ENCODE measurements around the gene CHMP6.

CHMP6 gene

DNA sequence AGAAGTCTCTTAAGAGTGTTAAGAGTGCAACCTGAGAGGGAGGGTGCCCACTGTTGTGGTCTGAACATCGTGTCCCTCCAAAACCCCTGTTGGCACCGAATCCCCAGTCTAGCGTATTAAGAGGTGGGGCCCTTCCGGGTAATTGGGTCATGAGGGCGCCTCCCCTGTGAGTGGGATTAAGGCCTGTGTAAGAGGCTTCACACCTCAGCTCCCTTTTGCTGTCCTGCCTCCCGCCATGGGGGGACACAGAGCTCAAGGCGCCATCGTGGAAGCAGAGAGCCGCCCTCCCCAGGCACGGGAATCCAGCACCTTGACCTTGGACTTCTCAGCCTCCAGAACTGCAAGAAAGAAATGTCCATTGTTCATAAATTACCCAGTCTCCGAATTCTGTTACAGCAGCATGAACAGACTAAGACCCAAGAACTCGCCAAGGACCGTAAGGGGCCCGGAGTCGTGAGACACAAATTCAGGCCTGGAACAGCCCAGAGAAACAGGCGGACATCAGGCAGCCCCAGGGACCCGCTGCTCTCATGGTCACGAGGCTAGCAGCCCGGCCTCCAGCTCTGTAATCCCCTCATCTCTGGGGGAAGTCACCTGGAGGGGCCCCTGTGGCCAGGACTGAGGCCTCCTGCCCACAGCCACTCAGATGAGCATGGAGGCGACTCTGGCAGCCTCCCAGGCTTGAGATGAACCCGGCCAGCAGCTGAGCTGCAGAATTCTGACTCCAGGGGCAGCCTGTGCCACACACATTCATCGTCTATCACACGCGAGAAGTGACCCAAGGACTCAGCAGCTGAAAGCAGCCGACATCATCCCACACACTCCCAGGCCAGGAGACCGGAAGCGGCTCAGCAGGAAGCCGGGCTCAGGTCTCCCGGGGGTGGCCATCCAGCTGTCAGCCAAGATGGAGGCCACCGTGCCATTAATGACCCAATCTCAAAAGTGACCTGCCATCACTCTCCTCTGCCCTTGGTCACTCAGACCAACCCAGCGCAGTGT is 12.8 kb upstream of the CHMP6 start:
- TF ChIP-seq, protein P1, sequence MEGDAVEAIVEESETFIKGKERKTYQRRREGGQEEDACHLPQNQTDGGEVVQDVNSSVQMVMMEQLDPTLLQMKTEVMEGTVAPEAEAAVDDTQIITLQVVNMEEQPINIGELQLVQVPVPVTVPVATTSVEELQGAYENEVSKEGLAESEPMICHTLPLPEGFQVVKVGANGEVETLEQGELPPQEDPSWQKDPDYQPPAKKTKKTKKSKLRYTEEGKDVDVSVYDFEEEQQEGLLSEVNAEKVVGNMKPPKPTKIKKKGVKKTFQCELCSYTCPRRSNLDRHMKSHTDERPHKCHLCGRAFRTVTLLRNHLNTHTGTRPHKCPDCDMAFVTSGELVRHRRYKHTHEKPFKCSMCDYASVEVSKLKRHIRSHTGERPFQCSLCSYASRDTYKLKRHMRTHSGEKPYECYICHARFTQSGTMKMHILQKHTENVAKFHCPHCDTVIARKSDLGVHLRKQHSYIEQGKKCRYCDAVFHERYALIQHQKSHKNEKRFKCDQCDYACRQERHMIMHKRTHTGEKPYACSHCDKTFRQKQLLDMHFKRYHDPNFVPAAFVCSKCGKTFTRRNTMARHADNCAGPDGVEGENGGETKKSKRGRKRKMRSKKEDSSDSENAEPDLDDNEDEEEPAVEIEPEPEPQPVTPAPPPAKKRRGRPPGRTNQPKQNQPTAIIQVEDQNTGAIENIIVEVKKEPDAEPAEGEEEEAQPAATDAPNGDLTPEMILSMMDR (IDR thresholded peaks at IDR 0.05; ENCODE audit: extremely low read depth, missing control alignments) = no peak
- no peak for DNase-seq (ENCODE audit: low spot score)

DNA sequence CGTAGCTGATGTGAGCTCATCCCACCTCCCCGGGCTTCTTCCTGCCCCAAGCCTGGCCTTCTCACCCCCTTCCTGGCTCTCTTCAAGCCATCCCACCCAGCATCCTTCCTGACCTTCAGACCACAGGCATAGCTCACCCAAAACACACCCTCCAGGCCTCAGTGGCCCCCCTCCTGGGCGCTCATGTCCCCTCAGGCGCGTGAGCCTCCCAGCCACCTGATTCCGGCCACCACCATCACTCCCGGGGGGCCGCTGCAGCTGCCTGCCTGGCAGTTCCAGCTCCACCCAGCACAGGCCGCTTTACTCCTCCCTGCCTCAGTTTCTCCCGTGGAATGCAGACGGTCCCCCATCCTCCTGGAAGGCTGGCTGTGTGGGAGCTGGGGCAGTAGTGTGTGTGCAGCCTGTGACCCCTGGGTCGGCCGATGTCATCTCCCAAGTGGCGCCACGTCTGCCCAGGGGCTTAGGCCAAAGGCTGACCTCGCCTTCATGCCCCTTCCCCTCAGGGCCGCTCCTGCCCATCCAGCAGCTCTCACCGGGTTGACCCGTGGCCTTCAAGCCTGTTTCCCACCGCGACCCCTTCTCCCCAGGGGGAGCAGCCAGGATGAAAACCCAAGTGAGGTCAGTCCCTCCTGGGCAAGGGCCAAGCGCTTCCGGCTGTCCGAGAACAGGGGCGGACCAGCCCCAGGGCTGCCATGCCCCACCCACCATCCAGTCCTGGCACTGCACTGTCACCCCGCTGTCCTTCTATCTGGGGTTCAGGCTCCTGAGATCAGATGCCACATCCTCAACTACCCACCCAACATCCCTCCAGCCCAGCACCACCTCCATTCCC is 11.9 kb upstream of the CHMP6 start:
- TF ChIP-seq, protein P1 (IDR thresholded peaks at IDR 0.05; ENCODE audit: extremely low read depth, missing control alignments) = no peak
- DNase-seq (ENCODE audit: low spot score) = no peak

DNA sequence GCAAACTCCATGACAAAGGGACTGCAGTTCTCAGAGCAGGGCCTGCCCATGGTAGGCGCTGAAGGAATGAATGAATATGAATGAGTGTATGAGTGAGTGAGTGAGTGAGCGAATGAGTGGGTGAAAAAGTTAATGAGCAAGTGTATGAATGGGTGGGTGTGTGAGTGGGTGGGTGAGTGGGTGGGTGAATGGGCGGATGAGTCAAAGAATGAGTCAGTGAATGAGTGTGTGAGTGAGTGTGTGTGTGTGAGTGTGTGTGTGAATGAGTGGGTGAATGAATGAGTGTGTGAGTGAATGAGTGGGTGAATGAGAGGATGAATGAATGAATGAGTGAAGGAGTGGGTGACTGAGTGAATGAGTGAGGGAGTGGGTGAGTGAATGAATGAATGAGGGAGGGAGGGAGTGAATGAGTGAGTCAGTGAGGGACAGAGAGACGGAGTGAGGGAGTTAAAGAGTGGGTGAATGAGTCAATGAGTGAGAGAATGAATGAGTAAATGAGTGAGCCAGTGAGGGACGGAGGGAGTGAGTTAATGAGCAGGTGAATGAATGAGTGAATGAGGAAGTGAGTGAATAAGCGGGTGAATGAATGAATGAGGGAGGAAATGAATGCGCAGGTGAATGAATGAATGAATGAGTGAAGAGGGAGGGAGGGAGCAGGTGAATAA is 11.1 kb upstream of the CHMP6 start:
- no peak for DNase-seq (ENCODE audit: low spot score)
- TF ChIP-seq, protein P1 (IDR thresholded peaks at IDR 0.05; ENCODE audit: extremely low read depth, missing control alignments) = no peak

DNA sequence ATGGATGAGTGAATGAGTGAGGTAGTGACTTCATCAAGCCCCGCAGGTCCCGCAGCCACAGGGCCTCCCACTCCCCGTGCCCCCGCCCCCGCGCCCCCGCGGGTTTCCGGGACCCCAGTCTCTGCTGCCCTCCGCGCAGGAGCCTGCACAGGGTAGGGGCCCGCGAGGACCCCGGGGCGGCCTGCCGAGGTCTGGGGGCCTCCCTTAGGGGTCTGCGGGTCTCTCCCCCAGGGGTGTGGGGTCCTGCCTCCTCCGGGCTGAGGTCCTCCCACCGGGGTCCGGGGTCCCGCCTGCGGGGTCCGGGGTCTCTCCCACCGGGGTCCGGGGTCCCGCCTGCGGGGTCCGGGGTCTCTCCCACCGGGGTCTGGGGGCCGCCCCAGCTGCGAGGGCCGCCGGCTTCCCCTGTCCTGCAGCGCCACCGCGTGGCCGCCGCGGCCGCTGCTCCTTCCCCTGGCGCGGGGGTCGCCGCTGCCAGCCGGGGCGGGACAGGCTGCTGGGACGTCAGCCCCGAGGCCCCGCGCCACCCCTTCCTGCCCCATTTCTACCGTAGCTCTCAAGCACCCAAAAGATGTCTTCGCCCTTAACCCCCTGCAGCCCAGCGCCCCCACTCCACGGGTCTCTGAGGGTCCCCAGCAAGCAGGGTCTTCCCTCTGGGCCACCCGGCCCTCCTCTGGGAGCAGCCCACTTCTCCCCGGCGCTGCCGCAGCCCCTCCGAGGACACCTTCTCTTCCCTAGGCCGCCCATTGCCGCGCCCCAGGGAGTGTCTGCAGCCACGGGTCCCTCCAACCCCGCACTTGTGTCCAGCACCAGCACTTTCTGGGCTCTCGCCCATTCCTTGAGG is 10.4 kb upstream of the CHMP6 start:
- TF ChIP-seq, protein P1 (IDR thresholded peaks at IDR 0.05; ENCODE audit: extremely low read depth, missing control alignments) = peak; percentile 74
- peak; percentile 88 for DNase-seq (ENCODE audit: low spot score)

DNA sequence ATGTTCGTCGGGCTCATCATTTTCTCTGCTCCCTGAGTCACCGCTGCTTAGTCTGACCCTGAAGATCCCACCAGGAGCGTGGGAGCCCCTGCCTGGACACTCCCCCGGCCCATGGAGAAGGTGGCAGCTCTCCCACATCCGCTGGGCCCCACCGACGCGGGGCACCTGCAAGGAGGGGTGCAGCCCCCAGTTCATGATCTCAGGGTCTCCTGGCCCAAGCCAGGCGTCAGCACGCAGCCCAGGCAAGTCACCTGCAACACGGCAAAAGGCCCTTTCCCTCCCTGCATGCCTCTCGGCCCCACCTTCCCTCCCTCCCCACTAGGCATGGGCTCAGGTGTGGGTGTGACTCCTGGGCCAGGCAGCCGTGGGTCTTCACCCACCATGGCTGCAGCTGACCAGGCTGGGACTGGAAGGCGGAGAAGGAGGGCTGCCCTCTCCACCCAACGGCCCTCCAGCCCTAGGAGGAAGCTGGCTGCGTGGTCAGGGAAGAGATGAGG is 9.7 kb upstream of the CHMP6 start:
- DNase-seq (ENCODE audit: low spot score) = no peak

DNA sequence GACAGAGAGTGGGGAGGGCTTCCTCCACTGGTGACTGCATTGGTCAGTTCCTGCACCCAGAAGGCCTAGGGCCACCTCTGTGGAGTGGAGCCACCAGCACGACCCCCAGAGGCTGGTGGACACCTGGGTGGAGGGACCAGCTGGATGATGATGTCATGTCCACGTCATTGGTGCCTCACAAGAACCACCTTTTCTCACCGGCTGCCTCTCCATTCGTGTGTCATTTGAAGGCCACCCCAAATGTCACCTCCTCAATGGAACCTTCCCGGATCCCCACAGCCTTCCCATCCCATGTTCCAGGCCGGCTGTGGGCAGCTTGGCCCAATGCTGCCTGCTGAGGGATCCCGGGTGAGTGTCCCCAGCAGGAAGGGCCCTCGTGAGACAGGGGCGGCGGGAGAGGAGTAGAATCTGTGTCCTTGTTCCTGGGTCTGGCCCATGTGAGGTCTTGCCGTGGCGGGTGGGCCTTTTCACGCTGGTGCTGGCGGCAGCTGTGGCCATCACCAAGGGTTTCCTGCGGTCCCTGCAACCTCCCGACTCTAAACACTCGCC is 9.1 kb upstream of the CHMP6 start:
- no peak for DNase-seq (ENCODE audit: low spot score)
- TF ChIP-seq, protein P1 (IDR thresholded peaks at IDR 0.05; ENCODE audit: extremely low read depth, missing control alignments) = no peak

More for the DNA sequence above, 9.7 kb upstream of the CHMP6 start:
- TF ChIP-seq, protein P1 (IDR thresholded peaks at IDR 0.05; ENCODE audit: extremely low read depth, missing control alignments) = no peak

All from GM20000 (cell line).